PFSK-1 (cell line): ENCODE results near the gene BTBD9.

ENCODE experiments used
- POLR2AphosphoS5 ChIP-seq: IDR thresholded peaks from 2 replicates; pipeline ENCODE4 v1.6.1; 2012; ENCODE audit warnings: low read depth, mild to moderate bottlenecking, control low read depth, low read length, moderate library complexity
- TF ChIP-seq, protein P1 (sequence below), 2 experiments: IDR thresholded peaks; 2 replicates each; pipeline versions ENCODE4 v1.6.1 to v1.8.0; 2011 to 2012; ENCODE audit warnings: low read depth in 2 of 2, low read length in 2 of 2, control low read depth in 1 of 2, inconsistent platforms in 1 of 2, mild to moderate bottlenecking in 1 of 2, moderate library complexity in 1 of 2; ENCODE audit not compliant: insufficient read depth in 1 of 2

DNA sequence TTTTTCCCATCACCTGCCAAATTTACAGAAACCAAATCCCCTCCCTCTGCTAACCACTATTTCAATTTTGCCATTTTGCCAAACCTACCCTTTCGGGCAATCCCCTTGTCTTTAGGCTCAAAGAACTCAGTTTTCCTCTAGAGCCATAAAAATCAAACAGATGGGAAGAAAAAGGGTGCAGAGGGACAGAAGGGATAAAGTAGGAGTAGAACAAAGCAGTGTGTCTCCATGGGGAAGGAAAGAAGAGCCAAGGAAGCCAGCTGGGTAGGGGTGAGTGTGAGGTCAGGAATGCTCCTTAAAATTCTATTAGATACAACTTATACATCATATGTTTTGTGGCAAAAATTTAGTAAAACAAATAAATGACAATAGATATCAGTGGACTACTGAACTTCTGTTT lies 316.5 kb downstream of the BTBD9 start:
- TF ChIP-seq, protein P1, sequence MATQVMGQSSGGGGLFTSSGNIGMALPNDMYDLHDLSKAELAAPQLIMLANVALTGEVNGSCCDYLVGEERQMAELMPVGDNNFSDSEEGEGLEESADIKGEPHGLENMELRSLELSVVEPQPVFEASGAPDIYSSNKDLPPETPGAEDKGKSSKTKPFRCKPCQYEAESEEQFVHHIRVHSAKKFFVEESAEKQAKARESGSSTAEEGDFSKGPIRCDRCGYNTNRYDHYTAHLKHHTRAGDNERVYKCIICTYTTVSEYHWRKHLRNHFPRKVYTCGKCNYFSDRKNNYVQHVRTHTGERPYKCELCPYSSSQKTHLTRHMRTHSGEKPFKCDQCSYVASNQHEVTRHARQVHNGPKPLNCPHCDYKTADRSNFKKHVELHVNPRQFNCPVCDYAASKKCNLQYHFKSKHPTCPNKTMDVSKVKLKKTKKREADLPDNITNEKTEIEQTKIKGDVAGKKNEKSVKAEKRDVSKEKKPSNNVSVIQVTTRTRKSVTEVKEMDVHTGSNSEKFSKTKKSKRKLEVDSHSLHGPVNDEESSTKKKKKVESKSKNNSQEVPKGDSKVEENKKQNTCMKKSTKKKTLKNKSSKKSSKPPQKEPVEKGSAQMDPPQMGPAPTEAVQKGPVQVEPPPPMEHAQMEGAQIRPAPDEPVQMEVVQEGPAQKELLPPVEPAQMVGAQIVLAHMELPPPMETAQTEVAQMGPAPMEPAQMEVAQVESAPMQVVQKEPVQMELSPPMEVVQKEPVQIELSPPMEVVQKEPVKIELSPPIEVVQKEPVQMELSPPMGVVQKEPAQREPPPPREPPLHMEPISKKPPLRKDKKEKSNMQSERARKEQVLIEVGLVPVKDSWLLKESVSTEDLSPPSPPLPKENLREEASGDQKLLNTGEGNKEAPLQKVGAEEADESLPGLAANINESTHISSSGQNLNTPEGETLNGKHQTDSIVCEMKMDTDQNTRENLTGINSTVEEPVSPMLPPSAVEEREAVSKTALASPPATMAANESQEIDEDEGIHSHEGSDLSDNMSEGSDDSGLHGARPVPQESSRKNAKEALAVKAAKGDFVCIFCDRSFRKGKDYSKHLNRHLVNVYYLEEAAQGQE (IDR thresholded peaks at IDR 0.05; ENCODE audit: insufficient read depth in 1 of 2, low read depth in 2 of 2, low read length in 2 of 2), result no peak
- TF ChIP-seq POLR2AphosphoS5, result no peak
